PC-3 (cell line): ENCODE results near the gene ADAMTSL1.

ENCODE experiments used
- EZH2phosphoT487 ChIP-seq: fragments of 300-600 bp; sonication (generic); IDR thresholded peaks from 2 replicates; pipeline ENCODE4 v1.6.1; 2018; ENCODE audit warnings: mild to moderate bottlenecking, antibody characterized with exemption, low read length, borderline replicate concordance
- TF ChIP-seq, protein P1 (sequence below): fragments of 300-600 bp; sonication (generic); conservative IDR thresholded peaks from 2 replicates; pipeline ENCODE4 v1.5.1; 2017; ENCODE audit warnings: antibody characterized with exemption, low read depth, mild to moderate bottlenecking, low read length

DNA sequence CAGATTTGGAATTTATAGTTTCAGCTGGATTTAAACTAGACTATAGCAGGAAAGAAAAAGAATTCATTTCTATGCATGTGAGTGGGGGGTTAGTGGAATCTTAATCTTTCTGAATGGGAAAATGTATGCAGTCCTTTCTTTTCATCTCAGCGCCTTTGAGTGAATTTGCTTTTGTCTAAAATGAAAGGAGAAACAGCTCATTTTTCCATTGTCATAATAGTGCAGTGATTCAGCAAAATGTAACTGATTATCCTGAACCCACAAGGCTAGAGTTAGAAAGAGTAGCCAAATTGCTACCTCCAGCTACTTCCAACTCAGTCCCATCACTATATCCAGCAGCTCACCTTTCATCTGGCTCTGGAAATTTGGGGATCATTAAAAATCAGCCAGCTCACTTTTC, 134.4 kb downstream of the ADAMTSL1 start:
- TF ChIP-seq, protein P1, sequence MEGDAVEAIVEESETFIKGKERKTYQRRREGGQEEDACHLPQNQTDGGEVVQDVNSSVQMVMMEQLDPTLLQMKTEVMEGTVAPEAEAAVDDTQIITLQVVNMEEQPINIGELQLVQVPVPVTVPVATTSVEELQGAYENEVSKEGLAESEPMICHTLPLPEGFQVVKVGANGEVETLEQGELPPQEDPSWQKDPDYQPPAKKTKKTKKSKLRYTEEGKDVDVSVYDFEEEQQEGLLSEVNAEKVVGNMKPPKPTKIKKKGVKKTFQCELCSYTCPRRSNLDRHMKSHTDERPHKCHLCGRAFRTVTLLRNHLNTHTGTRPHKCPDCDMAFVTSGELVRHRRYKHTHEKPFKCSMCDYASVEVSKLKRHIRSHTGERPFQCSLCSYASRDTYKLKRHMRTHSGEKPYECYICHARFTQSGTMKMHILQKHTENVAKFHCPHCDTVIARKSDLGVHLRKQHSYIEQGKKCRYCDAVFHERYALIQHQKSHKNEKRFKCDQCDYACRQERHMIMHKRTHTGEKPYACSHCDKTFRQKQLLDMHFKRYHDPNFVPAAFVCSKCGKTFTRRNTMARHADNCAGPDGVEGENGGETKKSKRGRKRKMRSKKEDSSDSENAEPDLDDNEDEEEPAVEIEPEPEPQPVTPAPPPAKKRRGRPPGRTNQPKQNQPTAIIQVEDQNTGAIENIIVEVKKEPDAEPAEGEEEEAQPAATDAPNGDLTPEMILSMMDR: no peak
- no peak for TF ChIP-seq EZH2phosphoT487
